DND-41 (cell line): Measurements from ENCODE around the gene PDPR.

Experiments used
- EZH2 ChIP-seq: IDR thresholded peaks from 3 replicates; pipeline ENCODE4 v1.6.1; 2012; ENCODE audit warnings: borderline replicate concordance, low read depth, mild to moderate bottlenecking, moderate library complexity, low read length, inconsistent platforms; ENCODE audit not compliant: severe bottlenecking
- TF ChIP-seq, protein P1 (sequence below): IDR thresholded peaks from 2 replicates; pipeline ENCODE4 v1.5.1; 2012; ENCODE audit warnings: borderline replicate concordance, low read length, moderate library complexity, mild to moderate bottlenecking; ENCODE audit not compliant: poor library complexity, severe bottlenecking; ENCODE audit errors: extremely low read depth

- TF ChIP-seq, protein P1, sequence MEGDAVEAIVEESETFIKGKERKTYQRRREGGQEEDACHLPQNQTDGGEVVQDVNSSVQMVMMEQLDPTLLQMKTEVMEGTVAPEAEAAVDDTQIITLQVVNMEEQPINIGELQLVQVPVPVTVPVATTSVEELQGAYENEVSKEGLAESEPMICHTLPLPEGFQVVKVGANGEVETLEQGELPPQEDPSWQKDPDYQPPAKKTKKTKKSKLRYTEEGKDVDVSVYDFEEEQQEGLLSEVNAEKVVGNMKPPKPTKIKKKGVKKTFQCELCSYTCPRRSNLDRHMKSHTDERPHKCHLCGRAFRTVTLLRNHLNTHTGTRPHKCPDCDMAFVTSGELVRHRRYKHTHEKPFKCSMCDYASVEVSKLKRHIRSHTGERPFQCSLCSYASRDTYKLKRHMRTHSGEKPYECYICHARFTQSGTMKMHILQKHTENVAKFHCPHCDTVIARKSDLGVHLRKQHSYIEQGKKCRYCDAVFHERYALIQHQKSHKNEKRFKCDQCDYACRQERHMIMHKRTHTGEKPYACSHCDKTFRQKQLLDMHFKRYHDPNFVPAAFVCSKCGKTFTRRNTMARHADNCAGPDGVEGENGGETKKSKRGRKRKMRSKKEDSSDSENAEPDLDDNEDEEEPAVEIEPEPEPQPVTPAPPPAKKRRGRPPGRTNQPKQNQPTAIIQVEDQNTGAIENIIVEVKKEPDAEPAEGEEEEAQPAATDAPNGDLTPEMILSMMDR = no peak
- no peak for TF ChIP-seq EZH2
Measured at GRCh38 chr16:70152578-70153302, 38.6 kb downstream of the PDPR start.
